ENCODE measurements around the gene JOSD2.

DNA sequence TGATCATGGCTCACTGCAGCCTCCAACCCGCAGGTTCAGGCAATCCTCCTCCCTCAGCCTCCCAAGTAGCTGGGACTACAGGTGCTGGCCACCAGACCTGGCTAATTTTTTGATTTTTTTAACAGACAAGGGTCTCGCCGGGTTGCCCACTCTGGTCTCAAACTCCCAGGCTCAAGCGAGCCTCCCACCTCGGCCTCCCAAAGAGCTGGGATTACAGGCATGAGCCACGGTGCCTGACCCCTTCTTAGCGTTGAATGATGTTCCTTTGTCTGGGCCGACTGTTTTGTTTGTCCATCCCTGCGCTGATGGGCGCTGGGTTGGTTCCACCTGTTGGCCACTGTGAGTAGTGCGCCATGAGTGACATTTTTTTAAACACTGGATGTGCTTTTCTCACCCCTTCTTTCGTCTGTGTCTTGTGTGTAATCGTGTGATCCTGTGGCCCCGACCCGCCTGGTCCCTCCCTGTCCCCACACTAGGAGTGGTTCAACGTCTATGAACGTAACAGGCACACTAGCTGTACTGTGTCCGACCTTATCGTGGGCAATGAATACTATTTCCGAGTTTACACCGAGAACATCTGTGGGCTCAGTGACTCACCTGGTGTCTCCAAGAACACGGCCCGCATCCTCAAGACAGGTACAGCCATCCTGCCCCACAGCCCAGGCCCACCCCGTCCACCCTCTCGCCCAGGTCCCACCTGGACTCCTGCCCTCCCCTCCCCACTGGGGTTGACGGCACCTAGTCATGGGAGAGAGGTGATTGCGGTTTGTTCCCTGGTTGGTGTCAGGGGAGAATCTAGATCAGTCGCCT lies 49.7 kb downstream of the JOSD2 start:
- TF ChIP-seq POLR2A (IDR thresholded peaks at IDR 0.05), result no peak
- TF ChIP-seq, protein P1, sequence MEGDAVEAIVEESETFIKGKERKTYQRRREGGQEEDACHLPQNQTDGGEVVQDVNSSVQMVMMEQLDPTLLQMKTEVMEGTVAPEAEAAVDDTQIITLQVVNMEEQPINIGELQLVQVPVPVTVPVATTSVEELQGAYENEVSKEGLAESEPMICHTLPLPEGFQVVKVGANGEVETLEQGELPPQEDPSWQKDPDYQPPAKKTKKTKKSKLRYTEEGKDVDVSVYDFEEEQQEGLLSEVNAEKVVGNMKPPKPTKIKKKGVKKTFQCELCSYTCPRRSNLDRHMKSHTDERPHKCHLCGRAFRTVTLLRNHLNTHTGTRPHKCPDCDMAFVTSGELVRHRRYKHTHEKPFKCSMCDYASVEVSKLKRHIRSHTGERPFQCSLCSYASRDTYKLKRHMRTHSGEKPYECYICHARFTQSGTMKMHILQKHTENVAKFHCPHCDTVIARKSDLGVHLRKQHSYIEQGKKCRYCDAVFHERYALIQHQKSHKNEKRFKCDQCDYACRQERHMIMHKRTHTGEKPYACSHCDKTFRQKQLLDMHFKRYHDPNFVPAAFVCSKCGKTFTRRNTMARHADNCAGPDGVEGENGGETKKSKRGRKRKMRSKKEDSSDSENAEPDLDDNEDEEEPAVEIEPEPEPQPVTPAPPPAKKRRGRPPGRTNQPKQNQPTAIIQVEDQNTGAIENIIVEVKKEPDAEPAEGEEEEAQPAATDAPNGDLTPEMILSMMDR (IDR thresholded peaks at IDR 0.05), result peak; percentile 37 to 83 (median 70)
